Naive thymus-derived CD4-positive, alpha-beta T cell (primary cell): ENCODE data around the gene PPP4R3A. TPM values are rescaled to one million over a fixed set of nuclear protein-coding genes. Genes with fewer than 3 reads are reported as not detected.

ENCODE experiments used
- ATAC-seq: fragments of 150-1000 bp; cut with Tn5 transposase; 2 replicates; pipeline ENCODE4 v1.10.0; 2021; ENCODE audit warnings: mild to moderate bottlenecking, moderate library complexity
- CTCF ChIA-PET: fragments of 350-600 bp; sonication (Branson Sonifier 250); formaldehyde crosslinking; loops from one replicate; lab custom pipeline; 2021; ENCODE audit warnings: antibody characterized with exemption; lab: Charles Lee
- POLR2A ChIA-PET: fragments of 350-600 bp; sonication (Branson Sonifier 250); formaldehyde crosslinking; loops from one replicate; lab custom pipeline; 2021; ENCODE audit warnings: antibody characterized with exemption, inconsistent platforms; lab: Charles Lee
- DNase-seq, 9 donors: peaks; one replicate each; pipeline versions ENCODE4 v3.0.0 to v3.0.0-alpha.2; 2020 to 2022; ENCODE audit warnings: mixed read lengths in 1 of 9
- H3K27ac ChIP-seq: one replicate; pipeline ENCODE4 v1.7.0; 2013; ENCODE audit warnings: mild to moderate bottlenecking, low read depth, low read length, moderate library complexity
- H3K27me3 ChIP-seq, 2 donors: one replicate each; pipeline ENCODE4 v1.7.0; 2013; ENCODE audit warnings: low read length in 2 of 2, mild to moderate bottlenecking in 2 of 2, moderate library complexity in 2 of 2; ENCODE audit not compliant: control insufficient read depth in 2 of 2, insufficient read depth in 2 of 2
- H3K36me3 ChIP-seq, 3 experiments: 1 replicate in 2 of 3; 2 replicates in 1 of 3; pipeline ENCODE4 v1.7.0; 2013; ENCODE audit warnings: low read length in 3 of 3, mild to moderate bottlenecking in 3 of 3, moderate library complexity in 1 of 3; ENCODE audit not compliant: insufficient read depth in 3 of 3, control insufficient read depth in 2 of 3
- H3K4me1 ChIP-seq, 2 donors: one replicate each; pipeline ENCODE4 v1.7.0; 2013; ENCODE audit warnings: low read length in 2 of 2, mild to moderate bottlenecking in 2 of 2, moderate library complexity in 1 of 2; ENCODE audit not compliant: control insufficient read depth in 2 of 2, insufficient read depth in 2 of 2
- H3K4me3 ChIP-seq: 2 replicates; pipeline ENCODE4 v1.7.0; 2013; ENCODE audit warnings: mild to moderate bottlenecking, low read length
- H3K9me3 ChIP-seq, 3 experiments: 1 replicate in 2 of 3; 2 replicates in 1 of 3; pipeline ENCODE4 v1.7.0; 2013; ENCODE audit warnings: low read length in 3 of 3; ENCODE audit not compliant: control insufficient read depth in 2 of 3
- H3K27ac Mint-ChIP-seq, 9 donors: one replicate each; pipeline ENCODE4 v1.8.0; 2020 to 2022; ENCODE audit warnings: mixed read lengths in 9 of 9, mild to moderate bottlenecking in 8 of 9, moderate library complexity in 5 of 9, inconsistent platforms in 2 of 9
- H3K27me3 Mint-ChIP-seq, 5 donors: one replicate each; pipeline ENCODE4 v1.8.0; 2021 to 2022; ENCODE audit warnings: mixed read lengths in 5 of 5, mild to moderate bottlenecking in 1 of 5
- H3K36me3 Mint-ChIP-seq, 5 donors: one replicate each; pipeline ENCODE4 v1.8.0; 2020 to 2022; ENCODE audit warnings: mixed read lengths in 5 of 5, mild to moderate bottlenecking in 3 of 5, inconsistent platforms in 1 of 5
- H3K4me1 Mint-ChIP-seq, 7 donors: one replicate each; pipeline ENCODE4 v1.8.0; 2020 to 2022; ENCODE audit warnings: mixed read lengths in 7 of 7, mild to moderate bottlenecking in 3 of 7, inconsistent platforms in 1 of 7
- H3K4me3 Mint-ChIP-seq, 10 donors: one replicate each; pipeline ENCODE4 v1.8.0; 2020 to 2022; ENCODE audit warnings: mild to moderate bottlenecking in 10 of 10, mixed read lengths in 10 of 10, moderate library complexity in 6 of 10, inconsistent platforms in 2 of 10
- H3K9me3 Mint-ChIP-seq, 11 donors: one replicate each; pipeline ENCODE4 v1.8.0; 2020 to 2022; ENCODE audit warnings: mixed read lengths in 11 of 11, mild to moderate bottlenecking in 4 of 11, inconsistent platforms in 1 of 11, moderate library complexity in 1 of 11
- intact Hi-C, 2 donors: fragments of 100-400 bp; cut with micrococcal nuclease; formaldehyde crosslinking; loops; one replicate each; pipeline ENCODE4 v1.15.1; 2023
- polyA plus RNA-seq, 2 donors: library from polyadenylated mRNA; unstranded; fragments of 300-500 nt; fragmentation: Illumina TruSeq; gene quantifications; one replicate each; pipeline ENCODE4 v1.2.3, GENCODE V29; 2021
- total RNA-seq, 6 experiments: library from RNA in 5 of 6; stranded (reverse) in 5 of 6; gene quantifications; 1 replicate in 5 of 6; 2 replicates in 1 of 6; pipeline ENCODE4 v1.2.3 and lab custom pipeline; 2021 to 2026

Gene PPP4R3A
- total and polyA plus RNA-seq, 7 experiments from 2014 or later, result 81.5 to 214 (median 156) TPM

DNA sequence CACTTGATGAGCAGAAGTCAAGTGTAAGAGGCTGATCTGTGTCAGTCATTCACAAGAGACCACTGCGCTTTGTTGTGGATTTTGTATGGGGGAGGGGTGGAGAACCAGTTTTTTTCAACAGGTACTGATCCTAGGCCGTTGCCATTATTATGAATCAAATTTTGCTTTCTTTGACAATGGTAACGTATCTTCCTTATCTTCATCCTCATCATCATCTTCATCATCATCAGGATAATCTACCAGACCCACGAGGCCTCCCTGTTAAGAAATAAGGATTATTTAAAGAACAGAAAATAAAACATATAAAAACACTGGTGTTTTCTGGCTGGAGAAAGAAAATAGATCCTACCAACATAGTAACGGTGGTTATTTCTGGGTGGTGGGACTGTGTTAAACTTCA is 51.5 kb downstream of the PPP4R3A start:
- no peaks in the 10 kb centered on the region for H3K9me3 Mint-ChIP-seq
- peak overlapping the region in 2 of 9 donors; percentile 29 to 41 for H3K27ac Mint-ChIP-seq
- no peak overlapping the region for H3K4me3 ChIP-seq
- POLR2A ChIA-PET, result interaction anchor here (0.6 kb wide), 1 partner anchor 34 kb away, joined by 3 read pairs; no protein-coding TSS in a partner anchor
- intact Hi-C loops, result no loop called here
- H3K4me1 ChIP-seq, result peaks cover 0 to 17% of the 10 kb centered on the region in 2 donors
- H3K36me3 Mint-ChIP-seq, result peaks cover 12 to 50% (median 26%) of the 10 kb centered on the region in 5 donors
- CTCF ChIA-PET, result no interaction called here
- H3K9me3 ChIP-seq, result no peaks in the 10 kb centered on the region
- peaks cover 11 to 27% (median 26%) of the 10 kb centered on the region in 7 donors for H3K4me1 Mint-ChIP-seq
- no peaks in the 10 kb centered on the region for H3K27me3 ChIP-seq
- peak overlapping the region; percentile 32 for H3K27ac ChIP-seq
- DNase-seq (no peak), ATAC-seq (no peak)
- no peaks in the 10 kb centered on the region for H3K27me3 Mint-ChIP-seq
- peaks cover 11 to 72% (median 35%) of the 10 kb centered on the region in 3 experiments for H3K36me3 ChIP-seq
- H3K4me3 Mint-ChIP-seq, result no peak overlapping the region

DNA sequence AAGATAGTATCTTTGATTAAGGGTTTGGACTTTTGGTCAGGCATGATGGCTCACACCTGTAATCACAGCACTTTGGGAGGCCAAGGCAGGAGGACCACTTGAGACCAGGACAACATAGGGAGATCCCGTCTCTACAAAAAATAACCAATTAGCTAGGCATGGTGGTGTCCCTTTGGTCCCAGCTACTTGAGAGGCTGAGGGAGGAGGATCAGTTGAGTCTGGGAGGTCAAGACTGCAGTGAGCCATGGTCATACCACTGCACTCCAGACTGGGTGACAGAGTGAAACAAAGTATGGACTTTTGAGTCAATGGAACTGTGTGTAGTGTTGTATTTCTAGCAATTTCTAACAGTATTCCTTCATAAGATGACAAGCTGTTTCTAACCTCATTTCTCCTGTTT is 53.8 kb downstream of the PPP4R3A start:
- peaks cover 9 to 37% (median 34%) of the 10 kb centered on the region in 7 donors for H3K4me1 Mint-ChIP-seq
- no peaks in the 10 kb centered on the region for H3K9me3 Mint-ChIP-seq
- CTCF ChIA-PET, result no interaction called here
- DNase-seq (no peak), ATAC-seq (no peak)
- H3K36me3 Mint-ChIP-seq, result peaks cover 5 to 37% (median 14%) of the 10 kb centered on the region in 5 donors
- H3K27ac Mint-ChIP-seq, result peak overlapping the region in 7 of 9 donors; percentile 26 to 90 (median 76)
- Histone ChIP-seq H3K9me3 (no peaks in the 10 kb centered on the region), H3K4me3 (no peak overlapping the region), H3K36me3 (peaks cover 7 to 50% (median 23%) of the 10 kb centered on the region in 3 experiments), H3K4me1 (peaks cover 0 to 19% of the 10 kb centered on the region in 2 donors), H3K27me3 (no peaks in the 10 kb centered on the region), H3K27ac (peak overlapping the region; percentile 36)
- peaks cover 0 to 3% (median 0%) of the 10 kb centered on the region in 5 donors for H3K27me3 Mint-ChIP-seq
- intact Hi-C loops, result no loop called here
- no peak overlapping the region for H3K4me3 Mint-ChIP-seq
- POLR2A ChIA-PET, result interaction anchor here (0.6 kb wide), 1 partner anchor 279 kb away, joined by 3 read pairs; no protein-coding TSS in a partner anchor

DNA sequence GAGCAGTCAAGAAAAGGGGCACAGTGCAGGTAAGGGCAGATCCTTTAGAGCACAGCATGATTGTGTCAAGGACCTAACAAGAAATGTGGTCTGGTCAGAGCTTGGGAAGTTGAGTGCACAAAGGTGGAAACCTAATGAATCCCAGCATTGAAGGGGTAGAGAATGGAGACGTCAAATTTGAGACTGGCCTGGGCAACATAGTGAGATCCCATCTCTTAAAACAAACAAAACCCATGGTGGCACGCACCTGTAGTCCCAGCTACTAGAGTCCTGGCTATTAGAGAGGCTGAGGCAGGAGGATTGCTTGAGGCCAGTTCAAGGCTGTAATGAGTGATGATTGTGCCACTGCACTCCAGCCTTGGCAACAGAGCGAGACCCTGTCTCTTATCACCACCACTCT is 55.5 kb downstream of the PPP4R3A start:
- peak overlapping the region in 8 of 9 donors; percentile 26 to 90 (median 80) for H3K27ac Mint-ChIP-seq
- Histone ChIP-seq H3K9me3 (no peaks in the 10 kb centered on the region), H3K4me3 (no peak overlapping the region), H3K27ac (peak overlapping the region; percentile 31), H3K4me1 (peaks cover 0 to 19% of the 10 kb centered on the region in 2 donors), H3K36me3 (peaks cover 7 to 33% (median 10%) of the 10 kb centered on the region in 3 experiments), H3K27me3 (no peaks in the 10 kb centered on the region)
- peaks cover 0 to 3% (median 0%) of the 10 kb centered on the region in 5 donors for H3K27me3 Mint-ChIP-seq
- DNase-seq, result no peak
- CTCF ChIA-PET, result interaction anchor here (0.7 kb wide), 2 partner anchors 212 to 1125 kb away, joined by 4 to 5 read pairs; no protein-coding TSS in a partner anchor
- ATAC-seq, result no peak
- no peaks in the 10 kb centered on the region for H3K9me3 Mint-ChIP-seq
- POLR2A ChIA-PET, result interaction anchor here (0.7 kb wide), 1 partner anchor 57 kb away, joined by 3 read pairs; no protein-coding TSS in a partner anchor
- intact Hi-C loops, result no loop called here
- H3K36me3 Mint-ChIP-seq, result peaks cover 5 to 24% (median 10%) of the 10 kb centered on the region in 5 donors
- peaks cover 9 to 39% (median 34%) of the 10 kb centered on the region in 7 donors for H3K4me1 Mint-ChIP-seq
- H3K4me3 Mint-ChIP-seq, result peak overlapping the region in 5 of 10 donors; percentile 10 to 75 (median 18)

DNA sequence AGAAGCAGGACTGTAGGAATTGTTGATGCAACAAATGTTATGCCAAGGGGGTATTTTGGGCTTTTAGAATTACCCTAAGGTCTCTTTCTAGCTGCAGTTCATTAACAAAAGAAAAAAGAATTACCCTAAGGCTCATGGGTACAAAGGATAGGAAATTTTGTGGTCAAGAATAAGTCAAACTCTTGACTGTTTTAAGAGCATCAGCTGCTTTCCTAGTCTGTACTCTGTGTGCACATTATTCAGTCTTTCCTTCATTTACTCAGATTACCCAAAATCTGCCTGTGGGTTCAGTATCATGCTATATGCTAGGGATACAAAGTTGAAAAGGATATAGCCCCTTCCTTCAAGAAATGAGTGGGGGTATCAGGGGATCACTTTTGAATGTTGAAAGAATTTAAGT is 56.0 kb downstream of the PPP4R3A start:
- no peak overlapping the region for H3K4me3 ChIP-seq
- DNase-seq, result no peak
- H3K27ac ChIP-seq, result peak overlapping the region; percentile 53
- H3K36me3 Mint-ChIP-seq, result peaks cover 5 to 24% (median 10%) of the 10 kb centered on the region in 5 donors
- ATAC-seq, result no peak
- intact Hi-C loops, result no loop called here
- H3K4me1 ChIP-seq, result peaks cover 0 to 19% of the 10 kb centered on the region in 2 donors
- peaks cover 9 to 39% (median 34%) of the 10 kb centered on the region in 7 donors for H3K4me1 Mint-ChIP-seq
- H3K9me3 Mint-ChIP-seq, result no peaks in the 10 kb centered on the region
- peaks cover 0 to 3% (median 0%) of the 10 kb centered on the region in 5 donors for H3K27me3 Mint-ChIP-seq
- H3K36me3 ChIP-seq, result peaks cover 7 to 29% (median 10%) of the 10 kb centered on the region in 3 experiments
- CTCF ChIA-PET, result no interaction called here
- no peaks in the 10 kb centered on the region for H3K9me3 ChIP-seq
- POLR2A ChIA-PET, result no interaction called here
- no peaks in the 10 kb centered on the region for H3K27me3 ChIP-seq
- peak overlapping the region in 5 of 10 donors; percentile 10 to 75 (median 18) for H3K4me3 Mint-ChIP-seq
- peak overlapping the region in 8 of 9 donors; percentile 75 to 90 (median 80) for H3K27ac Mint-ChIP-seq

DNA sequence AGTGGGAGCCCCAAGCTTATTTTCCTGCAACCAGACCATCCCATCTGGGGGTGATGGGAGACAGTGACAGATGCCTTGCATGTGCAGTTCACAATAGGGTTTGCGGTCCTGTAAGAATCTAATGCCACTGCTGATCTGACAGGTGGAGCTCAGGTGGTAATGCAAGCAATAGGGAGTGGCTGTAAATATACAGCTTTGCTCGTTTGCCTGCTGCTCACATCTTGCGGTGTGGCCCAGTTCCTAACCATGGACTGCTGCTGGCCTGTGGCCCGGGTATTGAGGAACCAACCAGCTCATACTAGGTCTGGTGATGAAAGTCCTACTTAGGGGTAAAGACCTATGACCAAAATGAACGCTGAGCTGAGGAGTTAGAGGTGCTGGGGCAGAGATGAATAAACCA is 56.4 kb downstream of the PPP4R3A start:
- Mint-ChIP-seq H3K4me1 (peaks cover 9 to 39% (median 34%) of the 10 kb centered on the region in 7 donors), H3K27ac (peak overlapping the region in 8 of 9 donors; percentile 75 to 90 (median 80))

DNA sequence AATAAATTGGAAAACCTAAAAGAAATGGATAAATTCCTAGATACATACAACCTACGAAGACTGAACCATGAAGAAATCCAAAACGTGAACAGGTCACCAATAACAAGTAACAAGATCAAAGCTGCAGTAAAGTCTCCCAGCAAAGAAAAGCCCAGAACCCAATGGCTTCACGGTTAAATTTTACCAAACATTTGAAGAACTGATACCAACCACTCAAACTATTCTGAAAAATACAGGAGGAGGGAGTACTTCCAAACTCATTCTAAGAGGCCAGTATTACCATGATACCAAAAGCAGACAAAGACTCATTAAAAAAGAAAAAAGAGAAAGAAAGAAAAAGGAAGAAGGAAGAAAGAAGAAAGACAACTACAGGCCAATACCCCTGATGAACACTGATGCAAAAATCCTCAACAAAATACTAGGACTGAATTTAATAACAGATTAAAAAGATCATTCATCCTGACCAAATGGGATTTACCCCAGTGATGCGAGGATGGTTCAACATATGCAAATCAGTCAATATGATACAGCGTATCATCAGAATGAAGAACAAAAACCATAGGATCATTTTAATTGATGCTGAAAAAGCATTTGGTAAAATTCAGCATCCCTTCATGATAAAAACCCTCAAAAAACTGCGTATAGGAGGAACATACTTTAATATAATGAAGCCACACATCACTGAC is 65.6 kb downstream of the PPP4R3A start:
- Histone ChIP-seq H3K4me3 (no peak overlapping the region), H3K9me3 (no peaks in the 10 kb centered on the region), H3K27me3 (no peaks in the 10 kb centered on the region), H3K27ac (no peak overlapping the region), H3K36me3 (no peaks in the 10 kb centered on the region), H3K4me1 (no peaks in the 10 kb centered on the region)
- ChIA-PET CTCF (no interaction called here), POLR2A (interaction anchor here (0.6 kb wide), 1 partner anchor 23 kb away, joined by 5 read pairs; no protein-coding TSS in a partner anchor)
- Mint-ChIP-seq H3K4me1 (no peaks in the 10 kb centered on the region), H3K9me3 (peaks cover 0 to 9% (median 2%) of the 10 kb centered on the region in 11 donors), H3K4me3 (no peak overlapping the region), H3K27me3 (peaks cover 0 to 50% (median 6%) of the 10 kb centered on the region in 5 donors), H3K27ac (no peak overlapping the region), H3K36me3 (peaks cover 3 to 8% (median 7%) of the 10 kb centered on the region in 5 donors)
- DNase-seq (no peak), ATAC-seq (no peak)
- intact Hi-C loops, result no loop called here

More for the DNA sequence above, 56.4 kb downstream of the PPP4R3A start:
- Mint-ChIP-seq H3K27me3 (peaks cover 0 to 6% (median 0%) of the 10 kb centered on the region in 5 donors), H3K36me3 (peaks cover 3 to 23% (median 9%) of the 10 kb centered on the region in 5 donors), H3K9me3 (no peaks in the 10 kb centered on the region), H3K4me3 (peak overlapping the region in 3 of 10 donors; percentile 10 to 56 (median 15))
- Histone ChIP-seq H3K36me3 (peaks cover 4 to 25% (median 10%) of the 10 kb centered on the region in 3 experiments), H3K27ac (peak overlapping the region; percentile 53), H3K4me1 (peaks cover 0 to 19% of the 10 kb centered on the region in 2 donors), H3K27me3 (no peaks in the 10 kb centered on the region), H3K9me3 (no peaks in the 10 kb centered on the region), H3K4me3 (no peak overlapping the region)
- CTCF ChIA-PET, result no interaction called here
- POLR2A ChIA-PET, result no interaction called here
- DNase-seq, result no peak
- no peak for ATAC-seq
- intact Hi-C loops, result no loop called here
